CD4-positive, alpha-beta T cell treated with Interleukin-1 beta for 1 hour (primary cell): ENCODE measurements around the gene LRP3.

Experiments
- DNase-seq, 2 donors: peaks; one replicate each; pipeline ENCODE4 v3.0.0-alpha.2; 2020 to 2022

The LRP3 gene

DNA sequence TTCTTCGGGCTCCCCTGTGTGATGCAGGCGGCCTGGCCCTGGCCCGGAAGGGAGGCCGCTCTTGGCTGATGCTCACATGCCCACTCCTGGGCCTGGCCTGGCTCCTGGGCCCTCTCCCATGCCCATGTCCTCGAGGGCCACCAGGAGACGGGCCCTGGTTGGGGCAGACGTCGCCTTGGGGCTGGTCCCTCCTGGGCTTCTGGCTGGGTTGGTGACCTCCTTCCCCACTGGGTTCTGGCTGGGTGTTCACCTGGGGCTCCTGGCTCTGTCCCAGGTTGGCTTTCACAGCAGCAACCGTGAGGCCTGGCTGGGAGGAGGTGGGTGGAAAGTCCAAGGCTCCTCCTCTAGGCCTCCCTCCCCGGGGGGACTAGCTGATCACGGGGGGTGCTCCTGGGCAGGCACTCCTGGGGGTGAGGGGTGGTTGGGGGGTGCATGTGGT lies 47.0 kb downstream of the LRP3 start:
- no peak for DNase-seq

DNA sequence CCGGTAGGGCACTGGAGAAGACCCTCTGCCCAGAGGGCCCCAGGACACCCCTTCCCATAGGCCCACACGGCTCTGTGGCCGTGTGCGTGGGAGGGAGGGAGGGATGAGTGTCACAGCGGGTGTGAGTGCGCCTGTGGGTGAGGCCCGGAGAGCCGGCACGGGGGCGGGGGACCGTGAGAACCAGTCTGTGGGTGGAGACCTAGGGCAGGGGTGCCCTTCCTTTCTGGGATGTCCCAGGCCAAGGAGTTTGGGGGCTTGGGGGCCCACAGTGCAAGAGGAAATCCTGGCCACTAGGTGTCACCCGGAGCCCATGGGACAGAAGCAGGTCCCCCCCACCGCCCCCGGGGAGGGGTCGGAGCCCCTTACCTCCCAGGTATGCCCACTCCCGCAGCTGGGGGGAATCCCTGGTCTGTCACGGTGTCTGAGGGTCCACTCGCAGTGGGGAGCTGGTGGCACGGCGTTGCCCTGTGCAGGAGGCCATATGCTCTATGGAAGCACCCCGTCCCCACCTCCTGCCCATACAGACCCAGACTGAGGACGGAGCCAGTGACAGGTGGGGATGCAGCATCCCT lies 47.5 kb downstream of the LRP3 start:
- peak; percentile 55 to 65 for DNase-seq

DNA sequence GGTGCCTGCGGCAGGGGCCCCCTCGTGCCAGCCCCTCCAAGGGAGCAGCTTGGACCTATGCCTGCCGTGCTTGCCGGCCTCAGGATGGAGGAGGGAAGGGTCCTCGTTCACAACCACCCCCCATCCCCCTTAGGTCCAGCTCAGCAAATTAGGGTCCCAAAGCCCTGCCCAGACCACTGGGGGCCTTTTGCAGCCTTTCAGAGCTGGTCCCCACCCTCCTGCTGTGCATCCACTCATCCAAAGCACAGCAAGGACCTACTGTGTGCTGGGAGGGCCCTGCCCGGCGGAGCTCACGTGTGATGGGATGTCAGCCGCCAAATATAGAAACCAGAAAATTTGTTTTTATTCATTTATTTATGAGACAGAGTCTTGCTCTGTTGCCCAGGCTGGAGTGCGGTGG lies 48.0 kb downstream of the LRP3 start:
- DNase-seq, result no peak

DNA sequence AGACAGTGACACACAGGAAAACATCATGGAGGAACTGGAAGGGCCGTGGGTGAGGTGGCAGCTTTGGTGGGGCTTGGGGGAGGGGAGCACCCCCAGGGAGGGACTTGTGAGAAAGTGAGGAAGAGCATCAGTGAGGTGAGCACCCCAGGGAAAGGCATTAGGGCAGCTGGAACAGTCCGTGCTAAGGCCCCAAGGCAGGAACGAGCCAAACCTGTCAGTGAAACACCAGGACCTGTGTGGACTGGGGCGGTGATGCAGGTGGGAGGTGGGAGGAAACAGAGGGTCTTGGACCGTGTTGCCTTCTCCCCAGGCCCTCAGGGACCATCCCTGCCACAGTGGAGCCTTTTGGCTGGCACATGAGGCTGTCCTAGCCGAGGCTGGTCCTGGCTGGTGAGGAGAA lies 48.8 kb downstream of the LRP3 start:
- DNase-seq, result no peak

DNA sequence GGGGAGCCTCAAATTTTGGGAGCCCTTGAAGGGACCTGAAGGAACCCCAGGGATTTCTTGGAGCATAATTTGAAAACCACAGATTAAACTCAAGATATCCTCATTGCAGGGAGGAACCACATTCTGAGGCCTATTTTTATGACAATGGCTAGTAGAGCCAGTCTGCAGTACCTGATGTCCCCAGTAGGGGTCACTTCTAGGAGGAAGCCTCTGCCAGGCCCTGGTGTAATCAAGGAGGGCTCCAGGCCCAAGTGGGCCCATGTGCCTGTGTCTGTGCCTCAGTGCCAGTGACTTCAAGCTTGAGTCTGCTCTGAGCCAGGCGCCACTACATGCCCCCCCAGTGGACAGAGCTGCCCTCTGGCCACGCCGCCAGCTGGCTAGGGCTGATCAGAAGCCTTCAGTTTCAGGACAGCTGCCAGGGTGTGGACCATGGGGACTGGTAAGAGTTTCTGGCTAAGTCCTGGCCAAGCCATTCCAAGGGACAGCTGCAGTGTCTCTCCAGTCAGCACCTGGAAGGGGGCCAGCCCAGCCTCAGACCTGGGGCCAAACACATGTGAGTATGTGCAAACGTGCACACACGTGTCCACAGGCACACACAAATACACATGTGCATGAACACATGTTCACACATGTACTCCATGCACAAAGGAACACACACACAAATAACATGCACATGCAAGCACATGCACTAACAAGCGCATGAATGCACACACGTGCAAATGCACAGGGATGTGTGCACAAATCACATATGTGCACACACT lies 52.0 kb downstream of the LRP3 start:
- no peak for DNase-seq

DNA sequence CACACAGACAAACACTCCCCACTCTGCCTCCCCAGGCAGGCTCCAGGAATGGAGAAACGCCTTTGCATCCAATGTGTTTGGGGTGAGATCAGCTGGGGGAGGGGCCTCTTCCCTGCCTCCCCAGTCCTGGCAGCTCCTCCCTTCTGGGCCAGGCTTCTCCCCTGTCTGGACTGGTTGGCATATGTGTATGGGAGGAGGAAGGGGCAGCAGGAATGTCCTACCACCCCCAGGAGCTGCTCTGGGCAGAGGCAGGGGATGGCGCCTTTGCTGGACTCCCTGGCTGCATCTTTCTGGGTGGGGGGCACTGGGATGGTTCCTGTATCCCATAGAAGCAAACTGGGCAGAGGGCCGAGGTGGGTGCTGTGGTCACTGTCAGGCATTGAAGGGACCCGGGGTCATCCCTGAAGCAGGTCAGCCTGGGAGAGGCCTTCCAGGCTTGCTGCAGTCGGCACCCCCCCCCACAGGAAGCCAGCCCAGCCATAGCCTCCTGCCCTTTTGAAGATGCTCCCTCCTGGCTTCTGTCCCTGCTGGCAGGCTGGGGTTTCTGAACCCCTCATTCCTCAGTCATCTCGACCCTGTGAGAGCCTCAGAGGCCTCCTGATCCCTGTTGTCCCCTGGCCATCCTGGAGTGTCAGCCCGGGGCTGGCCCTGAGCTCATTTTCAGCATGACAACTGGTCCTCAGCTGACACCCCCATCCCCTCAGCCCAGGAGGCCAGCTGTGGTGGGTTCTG lies 52.7 kb downstream of the LRP3 start:
- no peak for DNase-seq

DNA sequence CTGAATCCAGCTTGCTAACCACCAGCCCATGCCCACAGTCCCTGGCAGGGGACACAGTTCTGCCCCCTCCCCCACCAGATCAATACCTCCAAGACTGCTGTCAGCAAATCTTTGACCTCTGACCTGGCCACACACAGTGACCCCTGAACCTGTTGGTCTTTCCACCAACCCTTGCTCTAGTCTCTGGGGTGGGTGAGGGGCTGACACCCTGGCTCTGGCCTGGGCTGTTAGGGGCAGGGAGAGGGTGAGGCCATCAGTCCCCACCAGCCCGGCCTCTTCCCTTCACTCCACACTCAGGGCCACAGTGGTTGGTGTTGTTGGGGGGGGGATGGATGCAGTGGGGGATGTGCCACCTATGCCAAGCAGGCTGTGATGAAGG lies 53.3 kb downstream of the LRP3 start:
- DNase-seq, result no peak

DNA sequence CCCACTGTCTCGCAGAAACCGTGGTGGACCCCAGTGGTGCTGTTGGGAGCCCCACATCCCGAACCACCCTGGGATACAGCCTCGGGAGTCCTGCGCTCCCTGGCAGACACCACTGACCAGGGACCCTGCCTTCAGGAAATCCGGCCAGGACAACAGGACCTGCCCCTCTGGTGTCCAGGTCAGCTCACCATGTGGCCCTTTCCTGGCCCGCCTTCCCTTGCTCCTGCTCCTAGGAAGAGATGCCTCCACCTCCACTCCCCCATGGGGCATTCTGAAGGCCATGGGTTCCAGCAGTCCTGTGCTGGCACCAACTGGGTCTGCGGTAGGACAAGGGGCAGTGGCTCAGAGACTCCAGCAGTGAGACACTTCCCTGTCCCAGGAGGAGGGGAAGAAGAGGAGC lies 54.0 kb downstream of the LRP3 start:
- DNase-seq, result no peak

DNA sequence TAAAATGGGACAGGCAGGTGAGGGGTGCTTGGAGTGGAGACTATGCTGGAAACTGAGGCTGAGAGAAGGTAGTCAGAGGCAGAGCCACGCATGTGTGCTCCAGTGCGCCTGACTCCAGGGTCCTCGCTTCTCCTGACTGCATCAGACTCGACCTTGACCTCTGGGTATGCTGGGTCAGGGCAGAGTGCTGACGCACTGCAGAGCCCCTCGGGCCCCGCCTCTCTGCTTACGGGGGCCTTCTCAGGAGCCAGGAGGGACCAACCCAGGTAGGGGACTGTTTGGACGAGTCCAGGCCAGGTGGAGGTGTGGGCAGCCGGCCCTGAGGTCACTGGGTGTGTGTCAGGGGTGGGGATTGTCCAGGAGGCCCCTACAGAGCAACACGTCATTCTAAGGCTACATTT lies 54.4 kb downstream of the LRP3 start:
- no peak for DNase-seq

DNA sequence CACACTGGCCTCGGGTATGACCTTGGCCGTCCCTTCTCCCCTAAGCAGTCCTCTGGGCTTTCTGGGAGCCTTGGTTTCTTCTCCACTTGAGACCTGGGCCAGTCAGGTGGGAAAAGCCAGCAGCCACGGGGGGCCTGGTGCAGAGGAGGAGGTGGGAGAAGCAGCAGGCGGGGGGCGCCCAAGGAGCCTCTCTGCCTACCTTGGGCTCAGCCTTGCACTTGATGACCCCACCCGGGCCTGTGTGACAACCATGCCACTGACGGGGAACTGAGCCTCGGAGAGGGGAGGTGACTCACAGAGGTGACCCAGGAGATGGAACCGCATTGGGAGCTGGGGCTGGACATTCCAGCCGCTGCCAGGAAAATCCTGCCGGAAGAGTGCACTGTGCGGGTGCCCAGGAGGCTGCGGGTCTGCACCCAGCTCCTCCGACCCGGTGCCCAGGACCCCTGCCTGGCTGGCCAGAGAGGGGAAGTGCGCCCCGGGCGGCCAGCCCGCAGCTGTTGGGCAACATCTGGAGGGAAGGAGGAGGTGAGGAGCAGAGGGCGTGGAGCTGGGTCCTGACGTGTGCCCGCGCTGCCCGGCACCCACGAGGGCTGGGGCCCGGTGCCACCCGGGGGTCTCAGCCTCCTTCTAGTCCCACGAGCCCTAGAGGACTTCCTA lies 55.0 kb downstream of the LRP3 start:
- DNase-seq, result peak in 1 of 2 donors; percentile 48

DNA sequence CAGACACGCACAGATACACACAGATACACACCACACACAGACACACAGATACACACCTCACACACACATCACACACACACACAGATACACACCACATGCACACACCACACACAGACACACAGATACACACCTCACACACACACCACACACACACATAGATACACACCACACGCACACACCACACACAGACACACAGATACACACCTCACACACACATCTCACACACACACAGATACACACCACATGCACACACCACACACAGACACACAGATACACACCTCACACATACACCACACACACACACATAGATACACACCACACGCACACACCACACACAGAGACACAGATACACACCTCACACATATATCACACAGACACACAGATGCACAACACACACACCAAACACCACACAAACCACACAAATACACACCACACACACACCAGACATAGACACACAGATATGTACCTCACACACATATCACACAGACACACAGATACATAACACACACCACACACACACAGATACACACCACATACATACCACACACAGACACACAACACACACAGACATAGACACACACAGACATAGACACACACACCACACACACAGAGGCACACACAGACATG lies 55.7 kb downstream of the LRP3 start:
- no peak for DNase-seq

DNA sequence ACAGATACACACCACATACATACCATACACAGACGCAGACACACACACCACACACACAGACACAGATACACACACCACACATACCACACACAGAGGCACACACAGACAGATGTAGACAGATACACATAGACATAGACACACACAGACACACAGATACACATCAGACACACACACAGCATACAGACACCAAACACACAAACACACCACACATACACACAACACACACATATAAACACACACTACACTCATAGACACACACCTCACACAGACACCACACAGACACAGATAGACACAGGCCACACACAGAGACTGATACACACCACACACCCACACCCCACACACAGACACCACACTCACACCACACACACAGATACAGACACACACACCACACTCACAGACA lies 56.4 kb downstream of the LRP3 start:
- no peak for DNase-seq

DNA sequence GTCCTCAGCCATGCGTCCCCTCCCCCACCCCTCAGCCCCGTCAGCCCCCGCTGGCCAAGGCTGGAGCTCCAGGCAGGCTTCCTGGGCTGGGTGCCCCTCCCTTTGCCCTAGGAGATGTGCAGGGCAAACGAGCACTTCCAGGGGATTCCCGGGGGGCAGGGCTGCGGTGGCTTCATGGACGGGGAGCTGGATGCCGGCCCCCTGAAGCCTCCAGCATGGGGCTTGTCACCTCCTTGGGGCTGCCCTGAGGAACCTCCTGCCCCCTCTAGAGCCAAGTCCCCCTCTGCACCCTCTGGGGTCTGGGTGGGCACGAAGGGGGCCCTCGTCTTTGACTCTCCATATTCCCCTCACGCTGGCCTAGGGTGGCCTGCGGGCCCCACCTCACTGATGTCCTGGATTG lies 56.9 kb downstream of the LRP3 start:
- DNase-seq, result no peak

DNA sequence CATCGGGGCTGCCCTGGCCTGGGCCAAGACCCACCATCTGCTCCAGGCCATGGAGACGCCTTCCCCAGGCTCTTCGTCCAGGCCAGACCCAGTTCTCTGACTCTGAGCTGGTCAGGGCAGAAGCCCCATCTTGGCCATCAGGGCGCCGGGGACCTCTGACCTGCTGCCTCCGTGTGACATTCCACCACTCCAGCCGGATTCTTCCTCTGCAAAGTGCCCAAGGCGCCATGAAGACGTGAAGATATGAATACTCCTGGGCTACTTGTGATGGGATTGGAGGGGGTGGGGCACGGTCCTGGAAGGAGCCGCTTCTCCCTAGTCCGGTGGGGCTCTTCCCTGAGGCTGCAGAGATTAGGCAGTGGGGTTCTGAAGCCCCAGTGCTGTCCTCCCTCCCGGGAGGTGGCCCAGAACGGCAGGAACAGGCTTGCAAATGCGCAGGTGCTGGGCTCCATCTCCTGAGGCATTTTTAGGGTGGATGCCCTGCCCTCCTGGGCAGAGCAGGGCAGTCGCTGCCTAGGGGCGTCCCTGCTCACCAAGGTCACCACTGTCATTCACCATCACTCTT lies 57.5 kb downstream of the LRP3 start:
- no peak for DNase-seq

DNA sequence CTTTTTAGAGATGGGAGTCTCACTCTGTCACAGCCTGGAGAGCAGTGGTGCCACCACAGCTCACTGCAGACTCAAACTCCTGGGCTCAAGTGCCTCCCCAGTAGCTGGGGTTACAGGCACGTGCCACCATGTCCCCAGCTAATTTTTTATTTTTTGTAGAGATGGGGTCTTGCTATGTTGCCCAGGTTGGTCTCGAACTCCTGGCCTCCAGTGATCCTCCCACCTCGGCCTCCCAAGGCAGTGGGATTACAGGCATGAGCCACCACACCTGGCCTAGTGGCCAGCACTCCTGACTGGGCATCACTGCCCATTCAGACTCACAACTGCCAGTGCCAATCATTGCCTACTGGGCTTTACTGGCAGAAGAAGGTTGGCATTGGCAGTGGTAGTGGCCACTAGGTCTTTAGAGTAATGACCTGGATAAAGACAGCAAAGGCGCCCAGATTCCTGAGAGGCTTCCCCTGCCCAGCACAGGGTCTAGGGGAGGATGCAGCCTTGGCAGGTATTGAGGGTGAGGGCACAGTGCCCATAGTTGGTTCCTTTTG lies 58.4 kb downstream of the LRP3 start:
- DNase-seq, result no peak

DNA sequence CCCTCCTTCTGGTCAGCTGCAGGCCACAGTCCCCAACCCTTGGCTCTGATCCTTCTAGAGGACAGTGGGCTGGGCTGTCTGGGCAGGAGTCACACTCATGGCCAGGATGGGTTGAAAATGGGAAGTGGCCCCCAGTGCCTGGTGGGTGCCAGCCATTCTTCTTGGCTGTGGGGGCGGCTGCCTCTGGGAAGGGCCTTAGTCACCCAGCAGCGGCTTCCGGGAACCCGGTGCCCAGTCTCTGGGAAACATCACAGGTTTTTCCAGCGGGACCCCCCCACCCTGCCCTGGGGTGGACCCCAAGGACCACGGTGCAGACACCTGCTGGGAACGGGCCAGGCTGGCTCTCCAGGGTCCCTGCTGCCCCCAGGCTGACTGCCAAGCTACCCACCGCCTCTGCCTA lies 58.8 kb downstream of the LRP3 start:
- no peak for DNase-seq

DNA sequence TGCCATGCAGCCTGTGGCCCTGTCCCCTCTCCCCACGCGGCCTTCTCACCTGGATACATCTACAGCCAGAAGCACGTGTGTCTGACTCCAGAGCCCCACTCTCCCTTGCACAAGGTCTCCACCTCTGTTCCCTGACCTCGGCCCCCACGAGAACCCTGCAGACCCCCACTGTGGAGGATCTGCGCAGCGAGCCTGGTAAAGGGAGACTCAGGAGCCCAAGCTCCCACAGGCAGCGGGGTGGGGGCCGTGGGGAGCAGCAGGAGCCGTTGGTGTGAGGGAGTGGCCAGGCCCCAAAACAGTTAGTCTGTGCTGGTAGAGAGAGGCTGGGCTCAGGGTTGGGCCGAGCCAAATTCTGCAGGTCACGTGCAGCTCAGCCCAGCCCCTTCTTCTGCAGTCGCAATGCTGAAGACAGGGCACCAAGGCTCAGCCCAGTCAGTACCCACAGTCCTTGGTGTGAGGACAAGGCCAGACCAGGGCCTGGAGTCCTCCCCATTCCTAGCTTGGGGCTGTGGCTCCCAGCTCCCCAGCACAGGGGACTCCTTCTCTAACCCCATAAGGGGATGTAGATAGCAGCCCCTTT lies 60.2 kb downstream of the LRP3 start:
- DNase-seq, result no peak

DNA sequence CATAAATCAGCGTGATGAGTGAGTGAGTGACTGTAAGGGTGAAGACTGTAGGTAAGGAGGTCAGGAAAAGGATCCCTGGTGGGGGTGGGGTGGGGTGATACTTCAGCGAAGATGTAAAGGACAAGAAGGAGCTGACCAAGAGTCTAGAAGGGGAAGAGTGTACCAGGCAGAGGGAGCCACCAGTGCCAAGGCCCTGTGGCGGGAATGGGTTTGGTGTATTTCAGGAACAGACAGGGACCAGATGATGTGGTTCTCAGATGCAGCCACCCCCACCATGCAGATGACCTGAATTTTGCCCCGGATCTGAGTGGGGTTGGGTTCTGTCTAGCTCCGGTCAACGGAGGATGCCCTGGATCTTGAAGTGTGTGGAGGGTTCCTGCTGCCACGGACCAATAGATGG lies 61.7 kb downstream of the LRP3 start:
- no peak for DNase-seq

DNA sequence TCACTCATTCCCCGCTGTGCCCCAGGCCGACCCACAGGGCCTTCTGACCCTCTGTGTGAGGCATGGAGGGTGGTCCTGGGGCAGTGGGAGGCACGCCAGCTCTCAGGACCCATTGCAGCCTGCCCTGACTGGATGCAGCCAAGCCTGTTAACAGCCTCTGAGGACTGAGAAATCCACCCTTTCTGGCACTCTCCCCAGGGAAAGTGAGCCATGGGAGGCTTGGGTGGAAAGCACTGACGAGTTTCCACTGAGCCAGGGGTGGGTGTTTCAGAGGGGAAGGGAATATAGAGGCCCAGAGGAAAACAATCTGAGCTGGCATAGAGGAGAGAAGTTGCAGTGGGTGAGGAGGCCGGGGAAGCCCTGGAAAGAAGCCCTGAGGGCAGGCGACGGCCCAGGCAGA lies 62.1 kb downstream of the LRP3 start:
- no peak for DNase-seq

DNA sequence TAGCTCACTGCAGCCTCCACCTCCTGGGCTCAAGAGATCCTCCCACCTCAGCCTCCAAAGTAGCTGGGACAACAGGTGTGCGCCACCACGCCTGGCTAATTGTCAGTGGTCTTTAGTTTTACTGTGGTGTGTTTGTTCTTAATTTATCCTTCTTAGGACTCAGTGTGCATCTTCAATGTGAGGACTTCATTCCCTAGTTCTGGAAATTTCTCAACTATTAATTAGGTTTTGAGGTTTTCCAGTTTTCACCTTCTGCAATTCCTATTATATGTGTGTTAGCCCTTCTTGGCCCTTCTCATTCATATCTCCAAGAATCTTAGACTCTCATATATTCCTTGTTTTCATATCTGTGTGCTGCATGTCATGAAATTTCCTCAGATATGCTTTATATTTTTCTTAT lies 63.7 kb downstream of the LRP3 start:
- DNase-seq, result no peak
